NOMO-1 (cell line): ENCODE results near the gene BRMS1.
"Not testable (repeated sequence)": the region's sequence is repeated elsewhere in the genome, so short reads cannot be mapped to it uniquely, and the experiment has no call there.

Experiments
- DNase-seq, 2 experiments: peaks; one replicate each; lab custom pipeline; 2025; ENCODE audit not compliant: unreplicated experiment in 2 of 2; lab: John Stamatoyannopoulos, UW

BRMS1 gene

GRCh38 chr11:66311965-66312548 lies 32.8 kb downstream of the BRMS1 start:
- peak; percentile 93 to 94 for DNase-seq

GRCh38 chr11:66311470-66311964 lies 33.4 kb downstream of the BRMS1 start:
- no peak for DNase-seq

- not testable (repeated sequence) for DNase-seq
Observed at GRCh38 chr11:66310803-66311440, 34.0 kb downstream of the BRMS1 start.

- DNase-seq, result no peak
Observed at GRCh38 chr11:66310324-66310723, 34.6 kb downstream of the BRMS1 start.

- no peak for DNase-seq
Observed at GRCh38 chr11:66309475-66309874, 35.4 kb downstream of the BRMS1 start.

GRCh38 chr11:66302656-66303055 lies 42.2 kb downstream of the BRMS1 start:
- DNase-seq, result no peak

- no peak for DNase-seq
Observed at GRCh38 chr11:66299186-66299585, 45.7 kb downstream of the BRMS1 start.

- no peak for DNase-seq
Observed at GRCh38 chr11:66297610-66298009, 47.3 kb downstream of the BRMS1 start.

- no peak for DNase-seq
Observed at GRCh38 chr11:66294626-66295620, 50.0 kb downstream of the BRMS1 start.

- no peak for DNase-seq
Observed at GRCh38 chr11:66293777-66294625, 50.9 kb downstream of the BRMS1 start.

- no peak for DNase-seq
Observed at GRCh38 chr11:66293352-66293751, 51.6 kb downstream of the BRMS1 start.

- no peak for DNase-seq
Observed at GRCh38 chr11:66292543-66293332, 52.2 kb downstream of the BRMS1 start.

- DNase-seq, result no peak
Observed at GRCh38 chr11:66291706-66292542, 53.0 kb downstream of the BRMS1 start, which contains the start of gene TMEM151A. TMEM151A (plus strand) TSS chr11:66291894; CDS start chr11:66292014, 120 bp downstream.

GRCh38 chr11:66291303-66291705 lies 53.6 kb downstream of the BRMS1 start:
- no peak for DNase-seq

- DNase-seq, result no peak
Observed at GRCh38 chr11:66290330-66290621, 54.6 kb downstream of the BRMS1 start.

- peak; percentile 47 to 58 for DNase-seq
Observed at GRCh38 chr11:66289548-66290329, 55.2 kb downstream of the BRMS1 start.

- peak; percentile 99 to 100 for DNase-seq
Observed at GRCh38 chr11:66288671-66289547, 56.0 kb downstream of the BRMS1 start, which contains the start of gene YIF1A. YIF1A (minus strand) TSS chr11:66289143; CDS start chr11:66288985, 158 bp downstream.
